Astrocyte of the spinal cord (primary cell): Measurements from ENCODE around the gene TSPAN15.
"Not testable (repeated sequence)": the region's sequence is repeated elsewhere in the genome, so short reads cannot be mapped to it uniquely, and the experiment has no call there.

Experiments
- DNase-seq: peaks from one replicate; pipeline ENCODE4 v3.0.0; 2011; ENCODE audit warnings: low read depth, low spot score
- H3K4me3 ChIP-seq: 2 replicates; pipeline ENCODE4 v1.5.1; 2011; ENCODE audit warnings: low read depth, mild to moderate bottlenecking, low read length, moderate library complexity
- in situ Hi-C: cut with HindIII; loops from 2 replicates; pipeline ENCODE4 v1.10.0; 2017; ENCODE audit warnings: low sequenced_read_pairs
- TF ChIP-seq, protein P1 (sequence below): IDR thresholded peaks from 2 replicates; pipeline ENCODE4 v1.5.1; 2012; ENCODE audit warnings: low read depth, mild to moderate bottlenecking, low read length, inconsistent platforms

The TSPAN15 gene

DNA sequence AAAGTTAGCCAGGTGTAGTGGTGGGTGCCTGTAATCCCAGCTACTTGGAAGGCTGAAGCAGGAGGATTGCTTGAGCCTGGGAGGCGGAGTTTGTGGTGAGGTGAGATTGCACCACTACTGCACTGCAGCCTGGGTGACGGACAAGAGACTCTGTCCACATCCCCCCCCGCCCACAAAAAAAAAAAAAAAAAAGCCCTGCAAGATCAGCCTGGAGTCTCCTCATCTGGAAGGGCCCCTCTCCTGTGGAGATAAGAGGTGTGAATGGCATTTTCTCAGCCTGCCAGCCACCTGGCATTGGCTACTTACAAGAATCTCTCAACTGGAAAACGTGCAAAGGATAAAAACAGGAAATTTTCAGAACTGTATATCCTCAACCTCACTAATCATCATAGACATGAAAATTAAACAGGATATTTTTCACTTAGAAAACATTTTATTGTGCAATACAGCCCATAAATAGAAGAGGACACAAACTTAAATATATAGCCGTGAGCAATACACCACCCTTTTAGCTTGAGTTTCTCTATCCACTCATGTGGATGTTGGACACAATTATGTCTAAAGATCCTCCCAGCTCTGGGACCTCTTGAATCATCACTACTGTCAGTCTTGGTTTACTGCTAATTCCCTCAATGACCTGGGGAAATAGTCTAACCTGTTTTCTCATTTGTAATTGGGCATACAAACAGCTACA, 11.3 kb upstream of the TSPAN15 start:
- TF ChIP-seq, protein P1, sequence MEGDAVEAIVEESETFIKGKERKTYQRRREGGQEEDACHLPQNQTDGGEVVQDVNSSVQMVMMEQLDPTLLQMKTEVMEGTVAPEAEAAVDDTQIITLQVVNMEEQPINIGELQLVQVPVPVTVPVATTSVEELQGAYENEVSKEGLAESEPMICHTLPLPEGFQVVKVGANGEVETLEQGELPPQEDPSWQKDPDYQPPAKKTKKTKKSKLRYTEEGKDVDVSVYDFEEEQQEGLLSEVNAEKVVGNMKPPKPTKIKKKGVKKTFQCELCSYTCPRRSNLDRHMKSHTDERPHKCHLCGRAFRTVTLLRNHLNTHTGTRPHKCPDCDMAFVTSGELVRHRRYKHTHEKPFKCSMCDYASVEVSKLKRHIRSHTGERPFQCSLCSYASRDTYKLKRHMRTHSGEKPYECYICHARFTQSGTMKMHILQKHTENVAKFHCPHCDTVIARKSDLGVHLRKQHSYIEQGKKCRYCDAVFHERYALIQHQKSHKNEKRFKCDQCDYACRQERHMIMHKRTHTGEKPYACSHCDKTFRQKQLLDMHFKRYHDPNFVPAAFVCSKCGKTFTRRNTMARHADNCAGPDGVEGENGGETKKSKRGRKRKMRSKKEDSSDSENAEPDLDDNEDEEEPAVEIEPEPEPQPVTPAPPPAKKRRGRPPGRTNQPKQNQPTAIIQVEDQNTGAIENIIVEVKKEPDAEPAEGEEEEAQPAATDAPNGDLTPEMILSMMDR, result no peak
- no peak for DNase-seq
- no peak overlapping the region for H3K4me3 ChIP-seq
- in situ Hi-C loops, result loop anchor here (10.0 kb wide), 1 partner anchor 55 kb away; no protein-coding TSS in a partner anchor

DNA sequence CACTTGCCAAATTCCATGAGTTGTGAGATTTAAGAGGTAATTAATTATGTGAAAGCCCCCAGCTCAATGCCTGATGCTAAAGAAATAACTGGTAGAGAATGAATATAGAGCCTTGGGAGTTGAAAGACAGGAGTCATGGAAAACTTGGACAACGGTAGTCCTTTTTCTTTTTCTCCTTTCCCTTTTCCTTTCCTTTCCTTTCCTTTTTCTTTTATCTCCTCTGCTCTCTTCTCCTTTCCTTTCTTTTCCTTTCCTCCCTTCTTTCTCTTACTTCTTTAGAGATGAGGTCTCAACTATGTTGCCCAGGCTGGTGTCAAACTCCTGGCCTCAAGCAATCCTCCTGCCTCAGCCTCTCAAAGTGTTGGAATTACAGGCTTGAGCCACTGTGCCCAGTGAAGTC, 7.9 kb upstream of the TSPAN15 start:
- H3K4me3 ChIP-seq, result no peak overlapping the region
- in situ Hi-C loops, result loop anchor here (10.0 kb wide), 1 partner anchor 51 kb away; no protein-coding TSS in a partner anchor
- no peak for DNase-seq
- TF ChIP-seq, protein P1, result no peak

DNA sequence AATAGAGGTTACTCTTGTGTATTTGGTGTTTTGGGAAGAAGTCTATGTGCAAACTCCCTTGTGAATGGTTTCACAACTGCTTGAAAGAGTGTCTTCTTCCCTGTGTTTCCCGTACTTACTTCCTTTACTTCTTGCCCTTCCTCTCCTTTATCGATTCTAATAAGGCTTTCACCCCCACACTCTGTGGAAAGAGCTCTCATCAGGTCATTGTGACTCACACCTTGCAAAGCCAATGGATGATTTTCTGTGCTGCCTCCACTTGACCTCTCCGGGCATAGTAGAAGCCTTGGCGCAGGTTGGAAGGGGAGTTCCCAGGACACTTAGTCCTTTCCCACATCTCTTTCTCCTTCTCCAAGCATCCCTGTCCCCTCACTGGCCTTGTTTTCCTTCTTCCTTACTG, 6.2 kb upstream of the TSPAN15 start:
- TF ChIP-seq, protein P1, result no peak
- no peak for DNase-seq
- in situ Hi-C loops, result loop anchor here (10.0 kb wide), 1 partner anchor 50 kb away; no protein-coding TSS in a partner anchor
- H3K4me3 ChIP-seq, result no peak overlapping the region

DNA sequence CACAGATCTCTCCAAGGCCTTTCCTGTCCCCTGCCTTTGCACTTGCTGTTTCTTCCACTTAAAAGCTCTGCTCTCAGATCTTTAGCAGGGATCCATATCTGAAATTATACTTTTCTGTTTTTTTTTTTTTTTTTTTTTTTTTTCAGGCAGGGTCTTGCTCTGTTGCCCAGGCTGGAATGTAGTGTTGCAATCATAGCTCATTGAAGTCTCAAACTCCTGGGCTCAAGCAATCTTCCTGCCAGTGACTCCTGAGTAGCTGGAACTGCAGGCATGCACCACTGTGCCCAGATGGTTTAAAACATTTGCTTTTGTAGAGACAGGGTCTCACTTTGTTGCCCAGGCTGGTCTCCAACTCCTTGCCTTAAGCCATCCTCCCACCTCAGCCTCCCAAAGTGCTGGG, 5.0 kb upstream of the TSPAN15 start:
- TF ChIP-seq, protein P1, result no peak
- in situ Hi-C loops, result loop anchor here (10.0 kb wide), 1 partner anchor 49 kb away; no protein-coding TSS in a partner anchor
- DNase-seq, result no peak
- H3K4me3 ChIP-seq, result no peak overlapping the region

DNA sequence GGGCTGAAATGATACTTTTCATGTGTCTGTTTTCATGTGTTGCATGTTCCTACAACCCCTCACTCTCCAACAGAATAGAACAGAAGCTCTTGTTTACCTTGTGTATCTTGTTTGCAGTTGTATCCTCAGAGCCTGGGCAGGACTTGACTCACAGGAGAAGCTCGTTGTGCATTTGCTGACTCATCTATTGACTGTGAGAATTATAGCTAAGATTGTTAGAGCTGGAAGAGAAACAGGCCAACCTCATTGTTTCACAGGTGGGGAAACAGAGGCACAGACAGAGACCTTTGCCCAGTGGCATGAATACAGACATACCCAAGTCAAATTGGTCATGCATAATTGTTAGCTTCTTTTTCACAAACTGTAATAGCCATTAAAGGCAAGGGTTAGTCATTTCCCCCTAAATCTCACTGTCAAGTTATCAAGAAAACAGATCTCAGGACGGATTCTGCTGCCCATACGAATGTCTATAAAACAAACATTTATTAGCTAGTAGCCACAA, 4.6 kb upstream of the TSPAN15 start:
- TF ChIP-seq, protein P1, result no peak
- DNase-seq, result peak; percentile 70
- no peak overlapping the region for H3K4me3 ChIP-seq
- in situ Hi-C loops, result loop anchor here (10.0 kb wide), 1 partner anchor 48 kb away; no protein-coding TSS in a partner anchor

DNA sequence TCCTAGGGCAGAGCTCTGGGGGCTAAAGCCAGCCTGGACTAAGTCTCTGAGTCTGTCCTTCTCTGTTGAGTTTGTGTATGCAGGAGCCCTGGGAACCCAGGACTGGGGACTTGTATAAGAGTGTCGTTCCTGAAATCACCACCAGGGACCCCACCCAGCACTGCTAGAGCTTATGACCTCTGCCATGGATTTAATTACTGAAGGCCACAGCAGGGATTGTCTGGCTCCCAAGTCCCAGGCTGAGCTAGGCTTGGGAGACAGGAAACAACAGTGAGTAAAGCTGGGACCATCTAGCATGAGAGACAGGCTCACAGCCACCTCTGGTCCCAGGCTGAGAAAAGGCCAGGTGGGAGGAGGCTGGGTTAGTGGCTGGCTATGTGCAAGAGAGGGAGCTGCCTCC, 1.4 kb upstream of the TSPAN15 start:
- in situ Hi-C loops, result loop anchor here (10.0 kb wide), 1 partner anchor 45 kb away; no protein-coding TSS in a partner anchor
- H3K4me3 ChIP-seq, result no peak overlapping the region
- TF ChIP-seq, protein P1, result peak; percentile 39
- DNase-seq, result peak; percentile 23

DNA sequence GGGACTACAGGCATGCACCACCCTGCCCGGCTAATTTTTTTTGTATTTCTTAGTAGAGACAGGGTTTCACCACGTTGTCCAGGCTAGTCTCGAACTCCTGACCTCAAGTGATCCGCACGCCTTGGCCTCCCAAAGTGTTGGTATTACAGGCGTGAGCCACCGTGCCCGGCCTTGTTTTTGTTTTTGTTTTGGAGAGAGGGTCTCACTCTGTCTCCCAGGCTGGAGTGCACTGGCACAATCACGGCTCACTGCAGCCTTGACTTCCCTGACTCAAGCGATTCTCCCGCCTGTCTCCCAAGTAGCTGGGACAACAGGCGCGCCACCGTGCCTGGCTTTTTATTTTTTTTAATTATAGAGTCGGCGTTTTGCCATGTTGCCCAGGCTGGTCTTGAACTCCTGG, 870 bp upstream of the TSPAN15 start:
- in situ Hi-C loops, DNase-seq, H3K4me3 ChIP-seq: not testable (repeated sequence)
